Ovary (tissue), 9 donors: ENCODE measurements around the gene TTC9C. TPM values are rescaled to one million over a fixed set of nuclear protein-coding genes. Genes with fewer than 3 reads are reported as not detected.
"Not testable (repeated sequence)": the region's sequence is repeated elsewhere in the genome, so short reads cannot be mapped to it uniquely, and the experiment has no call there.

Source experiments
- DNase-seq, 5 donors: peaks; one replicate each; pipeline ENCODE4 v3.0.0-alpha.2; 2019 to 2020
- H3K27ac ChIP-seq, 2 donors: fragments of 200-600 bp; one replicate each; pipeline versions ENCODE4 v1.5.1 to v1.8.0; 2019 to 2022
- H3K27me3 ChIP-seq: fragments of 200-600 bp; one replicate; pipeline ENCODE4 v1.8.0; 2022
- H3K36me3 ChIP-seq: fragments of 200-600 bp; sonication (generic); one replicate; pipeline ENCODE4 v1.5.1; 2019
- H3K4me1 ChIP-seq: one replicate; pipeline ENCODE4 v1.8.1; 2013; ENCODE audit warnings: mild to moderate bottlenecking, moderate library complexity; ENCODE audit not compliant: insufficient read depth
- H3K4me3 ChIP-seq: fragments of 200-600 bp; sonication (generic); one replicate; pipeline ENCODE4 v1.5.1; 2017
- H3K9me3 ChIP-seq, 2 donors: fragments of 200-600 bp in 1 of 2; sonication (generic) in 1 of 2; one replicate each; pipeline versions ENCODE4 v1.5.1 to v1.8.1; 2013 to 2019; ENCODE audit warnings: mild to moderate bottlenecking in 1 of 2, moderate library complexity in 1 of 2
- EP300 ChIP-seq: sonication (generic); formaldehyde crosslinking; IDR thresholded peaks from one replicate; pipeline ENCODE4 v1.6.1; 2017; ENCODE audit warnings: antibody characterized with exemption
- POLR2A ChIP-seq: fragments of 450-650 bp; IDR thresholded peaks from one replicate; pipeline ENCODE4 v1.6.1; 2017; ENCODE audit warnings: antibody characterized with exemption, mild to moderate bottlenecking, moderate library complexity
- WGBS, 3 donors: extraction: QIAGEN DNeasy Blood & Tissue Kit in 1 of 3; methylation state at CpG; one replicate each; pipeline versions ENCODE4 v1.1.5 to v1.1.7; 2013 to 2017; 5-methylcytosine and 5-hydroxymethylcytosine counted together
- intact Hi-C, 4 donors: fragments of 100-400 bp; cut with DNase I; formaldehyde crosslinking; loops; one replicate each; pipeline versions ENCODE4 v1.11.0 to v1.15.1; 2022 to 2023
- polyA plus RNA-seq, 2 donors: library from polyadenylated mRNA; stranded (reverse); fragments of 200-250 nt in 1 of 2; fragments of 350-450 nt in 1 of 2; fragmentation: Illumina TruSeq in 1 of 2; extraction: RNeasy Lipid Tissue Mini Kit (QIAGEN cat#74804) in 1 of 2; gene quantifications; one replicate each; pipeline ENCODE4 v1.2.3, GENCODE V29; 2013 to 2014
- total RNA-seq, 7 donors: library from RNA; depleted of rRNA in 2 of 7; stranded (reverse); fragments of >200 nt in 2 of 7; fragmentation: NEBNext Ultra II Directional in 3 of 7; extraction: Animal tissue kit (Norgen Biotek cat#: 25700) in 3 of 7; gene quantifications; one replicate each; pipeline versions ENCODE4 v1.1.0 to v1.2.4, GENCODE V29; 2016 to 2023
- TF ChIP-seq, protein P1 (sequence below), 3 donors: fragments of 450-650 bp in 2 of 3; fragments of 200-600 bp in 1 of 3; IDR thresholded peaks; one replicate each; pipeline versions ENCODE4 v1.5.1 to v1.8.0; 2016 to 2022; ENCODE audit warnings: antibody characterized with exemption in 3 of 3, mild to moderate bottlenecking in 1 of 3
- donor health status: DM: no; HTN: no; CAD: no; lungs with moderate emphysema.
- donor health status: DM: no; HTN: no; CAD: no.
- donor health status: Bipolar disorder and iron deficiency.
- donor health status: DM: yes; HTN: yes; CAD: no.
- donor health status: DM: no; HTN: no; CAD: no.
- donor health status: DM: yes; HTN: yes; CAD: no.

TTC9C gene
- total and polyA plus RNA-seq, 9 donors, result 19.4 to 53.6 (median 30.5) TPM

DNA sequence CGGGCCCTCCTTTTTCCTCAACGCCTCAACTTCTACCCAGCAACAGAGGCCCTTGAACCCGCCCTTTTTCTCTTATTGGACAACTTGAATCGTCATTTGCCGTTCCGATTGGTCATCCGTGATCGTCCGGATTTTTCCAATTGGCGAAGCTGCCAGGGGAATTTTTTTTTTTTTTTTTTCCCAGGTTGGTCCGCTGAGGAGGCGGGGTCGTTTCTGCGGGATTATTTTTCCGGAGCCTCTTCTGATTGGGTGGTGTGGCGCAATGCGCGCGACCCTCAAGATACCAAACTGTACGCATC is 465 bp upstream of the TTC9C start:
- DNase-seq, result peak; percentile 82 to 89 (median 83)
- WGBS, 3 donors, result 0% methylated on average over 20 of the region's 20 CpGs
- no peaks in the 10 kb centered on the region for H3K9me3 ChIP-seq
- H3K4me1 ChIP-seq, result peaks cover 3% of the 10 kb centered on the region
- TF ChIP-seq, protein P1, sequence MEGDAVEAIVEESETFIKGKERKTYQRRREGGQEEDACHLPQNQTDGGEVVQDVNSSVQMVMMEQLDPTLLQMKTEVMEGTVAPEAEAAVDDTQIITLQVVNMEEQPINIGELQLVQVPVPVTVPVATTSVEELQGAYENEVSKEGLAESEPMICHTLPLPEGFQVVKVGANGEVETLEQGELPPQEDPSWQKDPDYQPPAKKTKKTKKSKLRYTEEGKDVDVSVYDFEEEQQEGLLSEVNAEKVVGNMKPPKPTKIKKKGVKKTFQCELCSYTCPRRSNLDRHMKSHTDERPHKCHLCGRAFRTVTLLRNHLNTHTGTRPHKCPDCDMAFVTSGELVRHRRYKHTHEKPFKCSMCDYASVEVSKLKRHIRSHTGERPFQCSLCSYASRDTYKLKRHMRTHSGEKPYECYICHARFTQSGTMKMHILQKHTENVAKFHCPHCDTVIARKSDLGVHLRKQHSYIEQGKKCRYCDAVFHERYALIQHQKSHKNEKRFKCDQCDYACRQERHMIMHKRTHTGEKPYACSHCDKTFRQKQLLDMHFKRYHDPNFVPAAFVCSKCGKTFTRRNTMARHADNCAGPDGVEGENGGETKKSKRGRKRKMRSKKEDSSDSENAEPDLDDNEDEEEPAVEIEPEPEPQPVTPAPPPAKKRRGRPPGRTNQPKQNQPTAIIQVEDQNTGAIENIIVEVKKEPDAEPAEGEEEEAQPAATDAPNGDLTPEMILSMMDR (IDR thresholded peaks at IDR 0.05), result no peak
- no peak for TF ChIP-seq EP300
- intact Hi-C loops, result loop anchor here in 3 of 4 donors (5.0 kb wide), 3 partner anchors 51 to 114 kb away; partner anchors contain the start of genes LBHD1 (in 1 of the 3), UBXN1 (in 1 of the 3) and UQCC3 (in 1 of the 3)
- H3K27me3 ChIP-seq, result no peaks in the 10 kb centered on the region
- H3K36me3 ChIP-seq, result no peaks in the 10 kb centered on the region
- peak overlapping the region; percentile 91 for H3K4me3 ChIP-seq
- H3K27ac ChIP-seq, result peak overlapping the region in 1 of 2 donors; percentile 89

DNA sequence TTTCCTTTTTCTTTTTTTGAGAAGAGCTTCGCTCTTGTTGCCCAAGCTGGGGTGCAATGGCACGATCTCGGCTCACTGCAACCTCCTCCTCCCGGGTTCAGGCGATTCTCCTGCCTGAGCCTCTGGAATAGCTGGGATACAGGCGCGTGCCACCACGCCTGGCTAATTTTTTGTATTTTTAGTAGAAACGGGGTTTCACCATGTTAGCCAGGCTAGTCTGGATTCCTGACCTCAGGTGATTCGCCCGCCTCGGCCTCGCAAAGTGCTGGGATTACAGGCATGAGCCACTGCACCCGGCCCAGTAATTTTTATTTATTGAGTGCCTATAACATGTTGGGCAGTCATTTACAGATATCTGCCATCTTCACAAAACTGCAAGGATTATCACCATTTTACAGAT is 1.8 kb downstream of the TTC9C start:
- H3K4me1 ChIP-seq, H3K27ac ChIP-seq, H3K36me3 ChIP-seq, H3K9me3 ChIP-seq, H3K27me3 ChIP-seq, DNase-seq, intact Hi-C loops: not testable (repeated sequence)
- H3K4me3 ChIP-seq, result peak overlapping the region; percentile 91
- 66 to 76% (median 67%) methylated on average over 14 of the region's 14 CpGs for WGBS, 3 donors

DNA sequence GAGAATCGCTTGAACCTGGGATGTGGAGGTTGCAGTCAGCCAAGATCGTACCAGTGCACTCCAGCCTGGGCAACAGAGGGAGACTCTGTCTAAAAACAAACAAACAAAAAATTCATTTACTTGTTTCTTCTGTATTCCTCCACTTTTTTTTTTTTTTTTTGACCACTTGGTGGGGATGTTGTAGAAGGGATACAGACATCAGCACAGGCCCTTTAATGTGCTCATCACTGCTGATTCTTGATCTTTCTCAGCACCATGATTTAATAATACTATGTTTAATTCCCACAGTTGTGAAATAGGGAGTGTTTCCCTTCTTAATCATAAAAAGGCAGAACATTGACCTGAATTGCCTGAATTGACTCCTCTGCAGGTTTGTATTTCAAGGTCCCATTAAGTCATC is 4.5 kb downstream of the TTC9C start:
- H3K36me3 ChIP-seq, result no peaks in the 10 kb centered on the region
- no peak for DNase-seq
- WGBS, 3 donors, result 70 to 82% (median 80%) methylated on average over 2 of the region's 2 CpGs
- intact Hi-C loops, result no loop called here
- H3K4me3 ChIP-seq, result no peak overlapping the region
- H3K9me3 ChIP-seq, result no peaks in the 10 kb centered on the region
- H3K27me3 ChIP-seq, result no peaks in the 10 kb centered on the region
- peaks cover 3% of the 10 kb centered on the region for H3K4me1 ChIP-seq
- TF ChIP-seq, protein P1 (IDR thresholded peaks at IDR 0.05), result no peak
- TF ChIP-seq POLR2A, result no peak
- no peak for TF ChIP-seq EP300
- no peak overlapping the region for H3K27ac ChIP-seq

DNA sequence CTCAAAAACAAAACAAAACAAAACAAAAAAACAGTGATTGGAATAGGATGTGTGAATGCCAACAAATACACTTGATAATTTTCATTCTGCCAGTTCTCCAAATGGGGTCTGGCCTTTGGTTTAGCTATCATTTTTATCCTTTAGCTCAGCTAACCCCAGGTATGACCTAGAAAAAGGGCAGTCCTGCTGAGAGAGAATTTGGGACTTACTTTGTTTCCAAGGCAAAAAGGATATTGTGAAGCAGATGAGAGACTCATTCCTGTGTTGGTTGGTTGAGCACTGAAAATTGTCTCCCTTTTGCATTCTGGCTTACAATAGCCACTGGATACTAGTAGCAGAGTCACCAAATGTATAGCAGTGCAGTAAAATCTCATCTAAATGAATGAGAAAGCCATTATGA is 8.9 kb downstream of the TTC9C start:
- intact Hi-C loops, result no loop called here
- TF ChIP-seq EP300, result no peak
- TF ChIP-seq POLR2A, result no peak
- TF ChIP-seq, protein P1 (IDR thresholded peaks at IDR 0.05), result no peak
- no peaks in the 10 kb centered on the region for H3K4me1 ChIP-seq
- H3K9me3 ChIP-seq, result no peaks in the 10 kb centered on the region
- no peaks in the 10 kb centered on the region for H3K36me3 ChIP-seq
- no peaks in the 10 kb centered on the region for H3K27me3 ChIP-seq
- no peak overlapping the region for H3K27ac ChIP-seq
- no peak for DNase-seq
- no peak overlapping the region for H3K4me3 ChIP-seq

DNA sequence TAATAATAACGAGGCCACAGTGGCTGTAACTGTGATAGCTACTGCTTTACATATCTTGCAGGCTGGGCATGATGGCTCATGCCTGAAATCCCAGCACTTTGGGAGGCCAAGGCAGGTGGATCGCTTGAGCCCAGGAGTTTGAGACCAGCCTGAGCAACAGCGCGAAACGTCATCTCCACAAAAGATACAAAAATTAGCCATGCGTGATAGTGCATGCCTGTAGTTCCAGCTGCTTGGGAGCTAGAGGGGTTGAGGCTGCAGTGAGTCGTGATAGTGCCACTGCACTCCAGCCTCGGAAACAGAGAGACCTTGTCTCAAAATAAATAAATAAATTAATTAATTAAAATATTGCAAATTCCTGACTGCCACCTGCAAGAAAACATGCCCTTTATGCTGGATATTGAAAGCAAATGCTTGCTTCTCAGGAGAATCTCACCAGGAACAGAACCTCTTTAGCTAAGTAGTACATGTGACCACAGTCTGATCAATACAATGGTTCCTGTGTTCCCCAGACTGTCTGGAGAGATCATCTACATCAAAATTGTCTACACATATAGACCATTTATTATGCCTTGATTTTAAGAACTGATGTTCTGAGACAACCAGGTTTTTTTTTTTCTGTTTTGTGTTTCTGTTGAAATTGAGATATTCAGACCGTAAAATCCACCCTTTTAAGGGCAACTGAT is 19.3 kb downstream of the TTC9C start:
- Histone ChIP-seq H3K27me3 (no peaks in the 10 kb centered on the region), H3K9me3 (no peaks in the 10 kb centered on the region), H3K36me3 (no peaks in the 10 kb centered on the region), H3K4me1 (no peaks in the 10 kb centered on the region), H3K4me3 (no peak overlapping the region), H3K27ac (no peak overlapping the region)
- TF ChIP-seq, protein P1 (IDR thresholded peaks at IDR 0.05), result no peak
- no peak for TF ChIP-seq POLR2A
- no peak for TF ChIP-seq EP300
- DNase-seq, result no peak
- intact Hi-C loops, result no loop called here
- 56 to 74% (median 72%) methylated on average over 9 of the region's 9 CpGs for WGBS, 3 donors

DNA sequence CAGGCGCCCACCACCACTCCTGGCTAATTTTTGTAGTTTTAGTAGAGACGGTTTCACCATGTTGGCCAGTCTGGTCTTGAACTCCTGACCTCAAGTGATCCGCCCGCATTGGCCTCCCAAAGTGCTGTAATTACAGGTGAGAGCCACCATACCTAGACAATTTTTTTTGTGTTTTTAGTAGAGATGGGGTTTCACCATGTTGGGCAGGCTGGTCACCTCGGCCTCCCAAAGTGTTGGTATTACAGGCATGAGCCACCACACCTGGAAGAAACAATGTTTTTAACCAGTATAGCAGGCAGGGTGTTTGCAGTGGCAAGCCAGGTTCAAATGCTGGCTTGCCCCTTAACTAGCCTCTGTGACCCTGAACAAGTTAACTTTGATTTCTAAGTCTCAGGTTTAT is 21.6 kb downstream of the TTC9C start:
- DNase-seq, H3K4me3 ChIP-seq, H3K27ac ChIP-seq, H3K4me1 ChIP-seq, intact Hi-C loops, H3K9me3 ChIP-seq, H3K36me3 ChIP-seq, H3K27me3 ChIP-seq: not testable (repeated sequence)
- WGBS, 3 donors, result 79 to 89% (median 86%) methylated on average over 5 of the region's 5 CpGs
